ENCODE data around the gene NDUFA3.
A peak's percentile ranks its signal among the peaks of the same experiment; 100 is the strongest.

The NDUFA3 gene

GRCh38 chr19:54108496-54108895, 5.8 kb downstream of the NDUFA3 start:
- DNase-seq, result no peak

- no peak for DNase-seq
Measured at GRCh38 chr19:54109651-54110050, 7.0 kb downstream of the NDUFA3 start.

- no peak for DNase-seq
Measured at GRCh38 chr19:54114340-54115108, 11.9 kb downstream of the NDUFA3 start.

- DNase-seq, result peak; percentile 86
Measured at GRCh38 chr19:54115109-54116063, 12.7 kb downstream of the NDUFA3 start, which contains the start of the genes PRPF31 and TFPT. Gene PRPF31, plus strand, starts transcription at chr19:54115754. Its CDS starts 2,525 bp downstream, at chr19:54118279. Gene TFPT, minus strand, starts transcription at chr19:54115657. Its CDS starts 388 bp downstream, at chr19:54115269.

GRCh38 chr19:54121259-54121658, 18.6 kb downstream of the NDUFA3 start:
- no peak for DNase-seq

- no peak for DNase-seq
Measured at GRCh38 chr19:54123682-54124081, 21.0 kb downstream of the NDUFA3 start.

- no peak for DNase-seq
Measured at GRCh38 chr19:54124393-54124792, 21.7 kb downstream of the NDUFA3 start.

- DNase-seq, result no peak
Measured at GRCh38 chr19:54125713-54126112, 23.1 kb downstream of the NDUFA3 start.

GRCh38 chr19:54127688-54128440, 25.2 kb downstream of the NDUFA3 start:
- no peak for DNase-seq

GRCh38 chr19:54128441-54128725, 25.7 kb downstream of the NDUFA3 start:
- DNase-seq, result no peak

GRCh38 chr19:54128796-54129616, 26.4 kb downstream of the NDUFA3 start:
- DNase-seq, result no peak

- DNase-seq, result no peak
Measured at GRCh38 chr19:54129617-54129996, 27.0 kb downstream of the NDUFA3 start.

GRCh38 chr19:54133312-54133956, 30.8 kb downstream of the NDUFA3 start:
- DNase-seq, result peak; percentile 21

- no peak for DNase-seq
Measured at GRCh38 chr19:54133957-54134590, 31.4 kb downstream of the NDUFA3 start.

- no peak for DNase-seq
Measured at GRCh38 chr19:54136086-54136863, 33.6 kb downstream of the NDUFA3 start.

- peak; percentile 100 for DNase-seq
Measured at GRCh38 chr19:54136864-54137698, 34.4 kb downstream of the NDUFA3 start.

- no peak for DNase-seq
Measured at GRCh38 chr19:54137699-54138488, 35.2 kb downstream of the NDUFA3 start, which contains the start of gene CNOT3. Gene CNOT3, plus strand, starts transcription at chr19:54137762. Its CDS starts 5,217 bp downstream, at chr19:54142979.

Measured in T1000 (cell line).